Measurements from ENCODE around the gene ALG9.
"Not testable (repeated sequence)": the region's sequence is repeated elsewhere in the genome, so short reads cannot be mapped to it uniquely, and the experiment has no call there.

Gene ALG9, protein sequence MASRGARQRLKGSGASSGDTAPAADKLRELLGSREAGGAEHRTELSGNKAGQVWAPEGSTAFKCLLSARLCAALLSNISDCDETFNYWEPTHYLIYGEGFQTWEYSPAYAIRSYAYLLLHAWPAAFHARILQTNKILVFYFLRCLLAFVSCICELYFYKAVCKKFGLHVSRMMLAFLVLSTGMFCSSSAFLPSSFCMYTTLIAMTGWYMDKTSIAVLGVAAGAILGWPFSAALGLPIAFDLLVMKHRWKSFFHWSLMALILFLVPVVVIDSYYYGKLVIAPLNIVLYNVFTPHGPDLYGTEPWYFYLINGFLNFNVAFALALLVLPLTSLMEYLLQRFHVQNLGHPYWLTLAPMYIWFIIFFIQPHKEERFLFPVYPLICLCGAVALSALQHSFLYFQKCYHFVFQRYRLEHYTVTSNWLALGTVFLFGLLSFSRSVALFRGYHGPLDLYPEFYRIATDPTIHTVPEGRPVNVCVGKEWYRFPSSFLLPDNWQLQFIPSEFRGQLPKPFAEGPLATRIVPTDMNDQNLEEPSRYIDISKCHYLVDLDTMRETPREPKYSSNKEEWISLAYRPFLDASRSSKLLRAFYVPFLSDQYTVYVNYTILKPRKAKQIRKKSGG

DNA sequence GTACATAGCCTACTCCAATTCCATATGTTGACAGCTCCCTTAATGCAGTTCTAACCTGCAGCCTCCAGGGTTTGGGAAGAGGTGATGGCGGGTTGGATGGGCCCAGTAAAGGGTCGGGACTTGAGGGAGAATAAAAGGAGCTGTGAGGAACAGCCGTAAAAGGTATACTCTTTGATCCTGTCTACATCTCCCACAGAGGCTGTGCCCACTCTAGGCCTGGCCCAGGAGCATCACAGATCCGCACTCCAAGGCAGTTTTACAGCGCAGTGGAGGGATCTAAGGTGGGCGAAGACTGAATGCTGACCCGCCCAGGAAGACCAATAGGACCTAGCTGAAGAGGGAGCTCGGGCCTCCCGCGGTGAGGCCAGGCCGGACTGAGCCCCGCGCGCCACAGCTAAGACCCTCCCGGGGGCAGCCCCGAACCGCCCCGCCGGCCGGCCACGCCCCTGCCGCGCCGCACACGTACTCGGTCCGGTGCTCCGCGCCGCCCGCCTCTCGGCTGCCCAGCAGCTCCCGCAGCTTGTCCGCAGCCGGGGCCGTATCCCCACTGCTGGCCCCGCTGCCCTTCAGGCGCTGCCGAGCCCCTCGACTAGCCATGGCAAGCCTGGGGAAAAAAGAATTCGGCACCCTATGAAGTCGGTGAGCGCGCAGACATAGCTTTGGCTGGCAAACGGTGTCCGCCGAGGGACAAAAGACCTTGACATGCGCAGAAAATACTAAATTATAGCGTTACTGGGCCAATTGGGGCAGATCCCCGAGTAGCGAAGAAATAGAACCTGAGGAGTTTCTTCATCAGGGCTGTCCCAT, at the start of gene ALG9:
TSS of gene ALG9 (minus strand) at position 696 of the 807 bp plus-strand sequence. CDS start at position 597, 99 bp downstream.
- no peak for DNase-seq

DNA sequence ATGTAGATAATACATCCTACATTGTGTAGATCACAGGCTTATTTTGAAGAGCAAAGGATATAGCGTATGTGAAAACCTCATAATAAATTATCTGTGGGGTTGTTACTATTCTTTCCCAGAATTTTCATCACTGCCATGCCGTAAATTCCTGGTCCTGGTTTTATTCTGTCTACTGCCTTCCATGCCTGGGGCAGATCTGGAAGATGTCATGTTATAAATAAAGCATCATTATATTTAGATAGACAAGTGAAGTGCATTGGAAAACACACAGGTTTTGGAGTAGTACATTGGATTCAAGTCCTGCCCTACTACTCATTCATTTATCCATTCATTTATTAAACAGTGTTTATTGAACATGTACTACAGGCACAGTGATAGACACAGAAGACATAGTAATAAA, 49.5 kb upstream of the ALG9 start:
- DNase-seq: no peak

DNA sequence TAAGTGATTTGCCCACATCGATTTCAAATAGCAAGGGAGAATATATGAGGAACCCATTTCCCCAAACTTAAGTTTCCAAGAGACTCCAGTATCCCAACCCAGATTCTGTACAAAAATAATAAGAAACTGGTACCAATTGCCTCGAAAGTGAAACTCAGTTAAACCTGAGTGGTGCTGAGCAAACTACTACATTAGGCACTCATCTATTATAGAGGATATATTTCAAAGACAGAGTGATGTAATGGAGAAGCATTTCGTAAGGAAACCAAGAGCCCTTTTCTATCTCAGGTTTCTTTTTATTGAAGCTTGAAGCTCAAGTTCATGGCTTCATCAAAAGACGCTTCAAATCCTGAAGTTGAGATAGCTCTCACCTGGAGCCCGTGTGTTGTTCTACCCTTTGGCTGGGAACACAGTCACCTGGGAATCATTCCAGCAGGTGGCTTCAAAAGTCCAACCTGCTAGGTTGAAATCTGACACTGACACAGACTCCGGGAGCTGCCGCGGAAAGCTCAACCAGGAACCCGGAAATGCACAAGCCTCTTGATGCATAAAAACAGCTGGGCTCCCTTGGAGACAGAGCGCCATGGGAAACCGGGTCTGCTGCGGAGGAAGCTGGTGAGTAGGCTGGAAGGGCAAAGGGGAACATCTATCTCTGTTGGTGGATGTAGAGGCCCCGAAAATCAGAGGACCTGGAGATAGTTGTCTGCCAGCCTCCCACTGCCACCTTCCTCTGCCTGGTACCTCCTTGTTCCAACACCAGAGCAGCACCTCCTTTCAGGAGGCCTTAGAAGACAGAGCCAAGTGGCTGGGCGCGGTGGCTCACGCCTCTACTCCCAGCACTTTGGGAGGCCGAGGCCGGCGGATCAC, 47.2 kb upstream of the ALG9 start, which contains the start of gene C11orf52:
TSS of gene C11orf52 (plus strand) at position 524 of the 867 bp plus-strand sequence. CDS start at position 584, 60 bp downstream.
- DNase-seq: peak; percentile 18

DNA sequence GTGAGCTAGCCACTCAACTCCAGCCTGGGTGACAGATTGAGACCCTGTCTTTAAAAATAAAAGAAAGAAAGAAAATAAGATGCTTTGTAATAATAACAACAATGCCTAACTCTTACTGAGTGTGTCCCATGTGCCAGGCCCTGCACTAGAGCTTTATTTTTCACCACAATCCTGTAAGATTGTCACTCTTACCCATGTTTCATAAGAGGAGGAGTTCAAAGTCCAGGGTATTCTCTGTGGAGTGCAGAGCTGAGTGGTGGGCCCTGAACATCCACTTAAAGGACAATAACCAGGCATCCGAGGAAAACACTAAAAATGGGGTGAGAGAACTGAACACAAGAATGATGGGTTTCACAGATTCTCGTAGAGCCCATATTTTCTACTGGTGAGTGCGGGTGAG, 46.4 kb upstream of the ALG9 start:
- no peak for DNase-seq

DNA sequence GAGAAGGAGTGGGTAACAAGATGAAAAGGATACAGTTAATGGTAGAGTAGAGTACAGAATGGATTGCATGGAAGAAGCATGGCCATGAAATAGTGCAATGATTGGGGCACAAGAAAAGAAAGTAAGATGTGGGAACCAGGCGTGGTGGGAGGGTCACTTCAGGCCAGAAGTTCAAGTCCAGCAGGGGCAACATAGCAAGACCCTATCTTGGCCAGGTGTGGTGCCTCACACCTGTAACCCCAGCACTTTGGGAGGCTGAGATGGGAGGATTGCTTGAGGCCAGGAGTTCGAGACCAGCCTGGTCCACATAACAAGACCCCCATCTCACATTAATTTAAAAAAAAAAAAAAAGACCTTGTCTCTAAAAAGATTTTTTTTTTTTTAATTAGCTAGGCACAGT, 45.9 kb upstream of the ALG9 start:
- DNase-seq: no peak

DNA sequence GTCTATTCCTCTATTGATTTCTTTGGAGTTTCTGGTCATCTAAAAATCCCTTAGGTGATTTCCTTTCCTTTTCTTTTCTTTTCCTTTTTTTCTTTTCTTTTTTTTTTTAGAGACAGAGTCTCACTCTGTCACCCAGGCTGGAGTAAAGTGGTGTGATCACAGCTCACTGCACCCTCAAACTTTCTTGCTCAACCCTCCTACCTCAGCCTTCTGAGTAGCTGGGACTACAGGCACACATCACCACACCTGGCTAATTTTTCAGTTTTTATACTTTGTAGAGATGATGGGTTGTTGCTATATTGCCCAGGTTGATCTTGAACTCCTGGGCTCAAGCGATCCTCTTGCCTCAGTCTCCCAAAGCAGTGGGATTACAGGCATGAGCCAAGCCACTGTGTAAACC, 45.4 kb upstream of the ALG9 start:
- no peak for DNase-seq

DNA sequence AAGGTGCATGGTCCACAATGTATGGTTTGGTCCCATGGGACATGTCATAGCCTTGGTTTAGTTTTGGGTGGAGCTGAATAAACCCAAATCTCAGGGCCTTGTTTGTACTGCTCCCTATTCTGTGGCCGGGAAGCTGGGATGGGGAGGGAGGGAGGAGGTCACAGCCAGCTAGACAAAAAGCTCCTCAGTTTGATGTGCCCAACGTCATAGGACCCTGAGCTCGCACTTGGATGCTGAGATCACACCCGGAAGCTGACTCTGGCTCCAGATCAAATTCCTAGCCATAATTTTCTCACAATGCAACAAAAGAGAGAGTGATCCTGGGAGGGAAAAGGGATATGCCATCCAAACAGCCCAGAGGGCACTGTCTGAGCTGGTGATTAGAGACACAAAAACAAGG, 42.6 kb upstream of the ALG9 start:
- DNase-seq: no peak

DNA sequence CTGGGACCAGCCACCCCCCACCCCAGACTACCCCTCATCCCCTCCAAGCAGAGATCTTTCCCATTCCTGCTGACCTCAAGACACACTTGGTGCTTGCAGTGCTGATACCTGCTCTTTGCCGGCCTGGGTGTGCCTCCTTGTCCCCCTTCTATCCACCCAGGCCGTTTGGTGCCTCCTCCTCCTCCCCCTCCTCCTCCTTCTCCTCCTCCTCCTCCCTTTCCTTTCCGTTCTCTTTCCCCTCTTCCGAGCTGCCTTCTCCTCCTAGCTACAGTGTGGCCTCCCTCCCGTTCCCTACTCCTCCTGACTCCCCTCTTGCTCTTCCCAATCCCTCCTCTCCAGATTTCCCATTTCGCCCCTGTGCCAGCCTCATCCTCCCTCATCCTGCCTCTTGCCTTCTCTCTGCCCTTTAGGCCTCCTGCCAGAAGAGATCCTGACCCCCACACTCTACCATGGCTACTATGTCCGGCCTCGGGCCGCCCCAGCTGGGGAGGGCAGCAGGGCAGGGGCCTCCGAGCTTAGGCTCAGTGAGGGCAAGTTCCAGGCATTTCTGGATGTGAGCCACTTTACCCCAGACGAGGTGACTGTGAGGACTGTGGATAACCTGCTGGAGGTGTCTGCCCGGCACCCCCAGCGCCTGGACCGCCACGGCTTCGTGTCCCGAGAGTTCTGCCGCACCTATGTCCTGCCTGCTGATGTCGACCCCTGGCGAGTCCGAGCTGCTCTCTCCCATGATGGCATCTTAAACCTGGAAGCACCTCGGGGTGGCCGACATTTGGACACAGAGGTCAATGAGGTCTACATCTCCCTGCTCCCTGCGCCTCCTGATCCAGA, 41.9 kb upstream of the ALG9 start:
- no peak for DNase-seq

DNA sequence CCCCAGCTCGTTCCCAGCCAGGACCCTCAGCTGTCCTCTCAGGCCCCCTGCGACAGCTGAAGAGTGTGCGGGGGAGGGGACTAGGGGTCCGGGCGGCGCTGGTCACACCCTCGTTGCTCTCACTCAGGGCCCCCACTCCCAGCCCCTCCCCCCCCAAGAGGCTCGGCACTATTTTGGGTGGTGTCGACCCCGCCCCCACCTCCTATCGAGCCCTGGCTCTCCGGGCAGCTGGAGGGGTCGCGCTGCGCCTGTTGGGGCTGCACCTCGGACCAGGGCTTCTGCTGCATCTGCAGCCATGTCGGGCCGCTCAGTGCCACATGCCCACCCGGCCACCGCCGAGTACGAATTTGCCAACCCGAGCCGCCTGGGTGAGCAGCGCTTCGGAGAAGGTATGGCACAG, 41.2 kb upstream of the ALG9 start, which contains the start of gene HSPB2:
TSS of gene HSPB2 (plus strand) at position 200 of the 400 bp plus-strand sequence. CDS start at position 296, 96 bp downstream.
- DNase-seq: no peak

DNA sequence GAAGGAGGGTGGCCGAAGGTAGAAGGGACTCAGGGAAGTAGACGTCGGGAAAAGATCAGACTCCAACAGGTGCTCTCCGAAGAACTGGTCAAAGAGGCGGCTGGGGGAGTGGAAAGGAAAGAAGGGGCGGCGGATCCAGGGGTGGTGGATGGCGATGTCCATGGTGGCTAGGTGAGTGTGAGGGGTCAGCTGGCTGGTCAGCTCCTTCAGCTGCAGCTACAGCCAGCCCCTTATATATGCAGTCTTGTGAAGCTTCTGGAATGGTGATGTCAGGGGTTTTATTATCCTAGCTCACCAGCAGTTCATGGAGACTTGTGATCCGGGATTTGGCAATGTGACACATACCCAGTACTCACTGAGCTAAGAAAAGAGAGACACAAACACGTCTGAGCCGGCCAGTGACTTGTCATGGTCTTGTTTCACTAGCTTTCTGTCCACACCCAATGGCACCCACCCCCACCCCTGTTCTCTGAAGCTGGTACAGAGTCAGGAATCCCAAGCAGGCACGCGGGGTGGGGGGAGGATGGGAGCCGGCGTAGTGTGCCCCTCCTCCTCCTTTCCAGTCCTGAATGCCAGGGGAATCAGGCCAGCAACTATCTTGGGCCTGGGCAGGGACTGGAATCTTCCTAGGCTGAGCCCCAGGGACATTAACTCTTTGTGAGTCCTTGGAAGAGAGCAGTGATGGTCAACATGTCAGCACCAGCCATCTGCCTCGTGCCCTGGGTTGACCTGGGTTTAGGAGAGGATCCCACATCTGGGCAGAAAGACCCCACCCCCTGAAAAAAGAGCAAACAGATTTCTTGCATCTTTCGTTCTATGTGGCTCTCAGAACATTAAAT, 40.4 kb upstream of the ALG9 start, which contains the start of gene CRYAB:
TSS of gene CRYAB (minus strand) at position 208 of the 839 bp plus-strand sequence. CDS start at position 162, 46 bp downstream.
- DNase-seq: peak; percentile 25

DNA sequence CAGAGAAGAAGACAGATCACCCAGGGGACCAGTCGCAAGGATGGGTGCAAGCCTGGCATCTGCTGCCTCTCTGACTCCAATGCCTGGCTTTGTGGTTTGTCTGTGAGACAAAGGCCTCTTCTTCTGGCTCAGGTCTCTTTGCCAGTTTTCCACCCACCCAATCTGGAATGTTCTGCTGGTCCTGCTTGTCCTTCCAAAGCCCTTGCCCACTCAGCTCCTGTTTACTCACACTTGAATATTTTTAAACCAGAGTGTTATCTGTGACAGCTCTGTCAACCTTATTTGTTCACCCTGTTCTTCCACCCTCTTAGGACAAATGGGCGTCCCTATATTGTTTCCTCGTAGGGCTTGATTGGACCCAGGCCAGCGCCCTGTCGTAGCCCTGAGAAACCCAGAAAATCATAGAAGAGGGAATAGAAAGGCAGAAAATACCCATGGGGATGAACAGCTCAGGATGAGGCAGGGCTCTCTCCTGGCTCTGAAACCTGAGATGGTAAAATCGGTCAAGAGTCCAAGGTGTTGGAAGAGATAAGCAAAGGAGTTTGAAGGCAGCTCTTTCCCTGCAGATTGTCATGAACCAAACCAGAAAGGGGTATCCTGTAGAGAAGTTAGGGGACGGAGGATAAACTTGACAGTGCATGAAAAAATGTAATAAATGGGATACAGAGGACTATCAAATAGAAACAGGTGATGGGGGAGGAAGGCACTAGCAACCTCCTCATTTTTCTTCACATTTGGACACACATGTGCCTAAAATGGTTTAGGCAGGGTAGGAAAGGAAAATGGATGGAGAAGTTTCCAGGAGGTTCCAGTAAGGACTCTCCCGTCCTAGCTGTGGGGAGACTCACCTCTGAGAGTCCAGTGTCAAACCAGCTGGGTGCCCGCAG, 39.5 kb upstream of the ALG9 start:
- DNase-seq: no peak

DNA sequence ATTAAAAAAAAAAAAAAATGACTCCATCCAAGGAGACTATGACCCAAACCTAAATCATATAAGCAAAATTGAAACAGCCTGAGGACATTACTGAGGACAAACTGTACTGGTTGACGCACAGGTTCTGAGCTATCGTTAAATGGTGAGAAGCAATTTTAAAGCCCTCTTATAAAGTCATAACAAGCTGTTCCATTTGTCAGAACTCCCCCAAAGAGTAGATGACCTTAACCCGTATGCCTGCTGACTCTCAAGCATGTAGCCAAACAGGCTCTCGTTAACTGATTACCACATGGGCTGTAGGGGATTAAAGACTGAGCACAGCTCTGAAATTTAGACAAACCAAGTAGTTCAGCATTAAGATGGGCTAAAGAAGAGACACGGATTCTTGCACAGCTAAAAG, 38.0 kb upstream of the ALG9 start:
- no peak for DNase-seq

DNA sequence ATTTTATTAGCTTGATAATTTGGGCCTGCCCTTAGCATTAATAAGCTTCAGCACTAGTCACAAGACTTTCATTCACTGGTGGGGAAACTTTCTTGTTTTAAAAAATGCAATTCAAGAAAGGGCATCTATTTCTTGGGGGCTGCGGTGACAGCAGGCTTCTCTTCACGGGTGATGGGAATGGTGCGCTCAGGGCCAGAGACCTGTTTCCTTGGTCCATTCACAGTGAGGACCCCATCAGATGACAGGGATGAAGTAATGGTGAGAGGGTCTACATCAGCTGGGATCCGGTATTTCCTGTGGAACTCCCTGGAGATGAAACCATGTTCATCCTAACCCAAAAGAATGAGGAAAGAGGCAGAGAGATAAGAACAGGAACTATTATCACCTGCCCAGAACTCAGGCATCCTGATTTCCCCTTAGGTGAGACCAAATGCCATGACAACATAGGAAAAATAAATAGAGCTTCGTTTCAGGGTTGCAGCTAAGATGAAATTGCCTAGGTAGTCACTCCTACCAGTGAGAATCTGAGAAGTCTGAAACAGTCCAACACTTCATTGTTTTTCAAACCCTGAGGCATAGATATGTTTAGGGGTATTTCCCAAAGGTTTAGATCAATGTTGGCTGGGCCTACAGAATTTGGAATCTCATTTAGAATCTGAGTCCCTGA, 37.4 kb upstream of the ALG9 start:
- no peak for DNase-seq

DNA sequence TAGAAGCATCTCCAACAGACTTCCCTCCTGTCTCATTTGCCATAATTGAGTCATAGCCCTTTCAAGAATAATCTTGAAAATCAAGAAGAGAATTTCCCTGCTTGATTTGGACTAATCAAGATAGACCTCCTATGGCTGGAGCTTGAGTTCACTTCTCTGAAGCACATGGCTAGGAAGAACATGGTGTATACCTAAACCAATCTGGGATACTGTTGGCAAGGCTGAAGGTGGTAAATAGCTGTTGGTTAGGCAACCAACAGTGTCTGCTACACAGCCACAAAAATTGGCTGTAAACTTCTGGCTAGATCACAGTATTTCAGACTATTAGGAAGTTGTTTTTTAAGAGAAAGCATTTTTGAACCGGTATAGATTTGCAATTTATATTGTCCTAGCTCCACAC, 35.3 kb upstream of the ALG9 start:
- no peak for DNase-seq

DNA sequence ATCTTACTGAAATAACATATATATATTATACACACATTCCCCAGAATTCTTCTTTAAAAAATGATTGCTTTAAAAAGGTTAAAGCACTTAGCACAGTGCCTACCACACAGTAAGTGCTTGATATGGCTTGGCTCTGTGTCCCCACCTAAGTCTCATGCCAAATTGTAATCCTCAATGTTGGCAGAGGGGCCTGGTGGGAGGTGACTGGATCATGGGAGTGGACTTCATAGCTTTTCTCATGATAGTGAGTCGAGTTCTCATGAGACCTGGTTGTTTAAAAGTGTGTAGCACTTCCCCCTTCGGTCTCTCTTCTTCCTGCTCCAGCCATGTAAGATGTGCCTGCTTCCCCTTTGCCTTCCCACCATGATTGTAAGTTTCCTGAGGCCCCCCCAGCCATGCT, 34.0 kb upstream of the ALG9 start:
- DNase-seq: no peak

DNA sequence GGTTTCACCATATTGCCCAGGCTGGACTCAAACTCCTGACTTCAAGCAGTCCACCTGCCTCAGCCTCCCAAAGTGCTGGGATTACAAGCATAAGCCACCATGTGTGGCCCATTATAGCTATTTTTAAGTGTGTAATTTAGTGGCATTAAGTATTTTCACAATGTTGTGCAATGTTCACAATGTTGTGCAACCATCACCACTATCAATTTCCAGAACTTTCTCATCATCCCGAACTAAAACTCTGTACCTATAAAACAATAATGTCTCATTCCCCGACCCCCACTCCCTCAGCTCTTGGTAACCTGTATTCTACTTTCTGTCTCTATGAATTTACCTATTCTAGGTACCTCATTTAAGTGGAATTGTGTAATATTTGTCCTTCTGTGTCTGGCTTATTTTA, 15.5 kb upstream of the ALG9 start:
- DNase-seq: no peak

DNA sequence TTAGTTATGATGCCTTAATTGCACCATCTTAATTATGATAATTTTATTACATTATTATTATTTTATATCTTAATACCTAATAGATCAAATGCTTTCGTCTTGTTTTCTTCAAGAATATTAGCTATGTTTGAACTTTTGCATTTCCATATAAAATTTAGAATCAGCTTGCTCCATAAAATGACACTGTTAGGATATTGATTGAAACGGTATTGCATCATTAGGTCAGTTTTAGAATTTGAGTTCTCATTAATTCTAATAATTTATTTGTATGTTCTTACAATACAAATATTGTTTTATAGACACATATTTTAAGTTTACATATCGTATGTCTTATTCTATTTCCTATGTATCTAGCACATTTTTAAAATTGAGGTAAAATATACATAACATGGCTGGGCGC, 14.7 kb upstream of the ALG9 start:
- DNase-seq: no peak

DNA sequence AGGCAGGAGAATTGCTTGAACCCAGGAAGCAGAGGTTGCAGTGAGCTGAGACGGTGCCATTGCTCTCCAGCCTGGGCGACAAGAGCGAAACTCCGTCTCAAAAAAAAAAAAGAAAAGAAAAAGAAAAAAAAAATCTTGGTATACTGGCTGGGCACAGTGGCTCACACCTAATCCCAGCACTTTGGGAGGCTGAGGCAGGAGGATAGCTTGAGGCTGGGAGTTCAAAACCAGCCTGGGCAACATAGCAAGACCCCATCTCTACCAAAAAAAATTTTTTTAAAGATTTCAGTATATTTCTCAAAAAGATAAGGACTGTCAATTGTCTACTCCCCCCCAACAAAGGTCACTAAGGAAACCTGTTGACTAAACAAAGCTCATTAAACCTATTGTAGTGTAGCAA, 13.7 kb upstream of the ALG9 start:
- not testable (repeated sequence) for DNase-seq

DNA sequence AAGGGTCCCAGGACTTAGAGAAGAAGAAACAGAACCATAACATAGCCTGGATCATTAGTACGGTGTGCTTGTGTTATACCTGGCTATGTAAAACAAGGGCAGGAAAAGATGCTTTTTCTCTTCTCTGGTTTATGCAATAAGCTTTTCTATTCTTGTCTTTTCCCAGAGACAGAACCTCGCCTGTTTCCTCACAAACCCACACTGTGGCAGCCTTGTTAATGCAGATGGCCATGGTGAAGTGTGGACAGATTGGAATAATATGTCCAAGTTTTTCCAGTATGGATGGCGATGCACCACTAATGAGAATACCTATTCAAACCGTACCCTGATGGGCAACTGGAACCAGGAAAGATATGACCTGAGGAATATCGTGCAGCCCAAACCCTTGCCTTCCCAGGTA, 10.8 kb upstream of the ALG9 start:
- no peak for DNase-seq
